ENCODE results near the gene PLXNA4.

PLXNA4 gene

GRCh38 chr7:132291481-132291880, 284.8 kb downstream of the PLXNA4 start:
- no peak overlapping the region for H3K4me3 ChIP-seq (ENCODE audit: low read depth, low read length)
- no peak for TF ChIP-seq CTCF (IDR thresholded peaks at IDR 0.05; ENCODE audit: low read depth, low read length)
- no peak for DNase-seq (ENCODE audit: low read depth, low spot score)
- in situ Hi-C loops (cut with HindIII; ENCODE audit: low sequenced_read_pairs) = no loop called here

- no peak for TF ChIP-seq CTCF (IDR thresholded peaks at IDR 0.05; ENCODE audit: low read depth, low read length)
Observed at GRCh38 chr7:132290021-132290420, 286.2 kb downstream of the PLXNA4 start.

GRCh38 chr7:132286836-132287235, 289.4 kb downstream of the PLXNA4 start:
- no peak for TF ChIP-seq CTCF (IDR thresholded peaks at IDR 0.05; ENCODE audit: low read depth, low read length)
- DNase-seq (ENCODE audit: low read depth, low spot score) = no peak
- no peak overlapping the region for H3K4me3 ChIP-seq (ENCODE audit: low read depth, low read length)
- in situ Hi-C loops (cut with HindIII; ENCODE audit: low sequenced_read_pairs) = no loop called here

More at GRCh38 chr7:132290021-132290420, 286.2 kb downstream of the PLXNA4 start:
- no peak overlapping the region for H3K4me3 ChIP-seq (ENCODE audit: low read depth, low read length)
- no peak for DNase-seq (ENCODE audit: low read depth, low spot score)
- in situ Hi-C loops (cut with HindIII; ENCODE audit: low sequenced_read_pairs) = no loop called here

GRCh38 chr7:132280335-132280734, 295.9 kb downstream of the PLXNA4 start:
- no peak for DNase-seq (ENCODE audit: low read depth, low spot score)
- TF ChIP-seq CTCF (IDR thresholded peaks at IDR 0.05; ENCODE audit: low read depth, low read length) = no peak
- in situ Hi-C loops (cut with HindIII; ENCODE audit: low sequenced_read_pairs) = no loop called here
- no peak overlapping the region for H3K4me3 ChIP-seq (ENCODE audit: low read depth, low read length)

GRCh38 chr7:132279718-132280117, 296.6 kb downstream of the PLXNA4 start:
- no peak for DNase-seq (ENCODE audit: low read depth, low spot score)
- in situ Hi-C loops (cut with HindIII; ENCODE audit: low sequenced_read_pairs) = no loop called here

GRCh38 chr7:132276976-132277725, 299.1 kb downstream of the PLXNA4 start:
- no peak overlapping the region for H3K4me3 ChIP-seq (ENCODE audit: low read depth, low read length)
- TF ChIP-seq CTCF (IDR thresholded peaks at IDR 0.05; ENCODE audit: low read depth, low read length) = no peak
- in situ Hi-C loops (cut with HindIII; ENCODE audit: low sequenced_read_pairs) = no loop called here
- DNase-seq (ENCODE audit: low read depth, low spot score) = no peak

More at GRCh38 chr7:132279718-132280117, 296.6 kb downstream of the PLXNA4 start:
- no peak for TF ChIP-seq CTCF (IDR thresholded peaks at IDR 0.05; ENCODE audit: low read depth, low read length)
- H3K4me3 ChIP-seq (ENCODE audit: low read depth, low read length) = no peak overlapping the region

Data from astrocyte of the spinal cord (primary cell).